ENCODE results near the gene CFAP77. TPM values are rescaled to one million over a fixed set of nuclear protein-coding genes. Genes with fewer than 3 reads are reported as not detected.

The CFAP77 gene
- total and polyA plus RNA-seq, 2 of the 4 experiments (the other 2 are of a cell fraction): not detected

DNA sequence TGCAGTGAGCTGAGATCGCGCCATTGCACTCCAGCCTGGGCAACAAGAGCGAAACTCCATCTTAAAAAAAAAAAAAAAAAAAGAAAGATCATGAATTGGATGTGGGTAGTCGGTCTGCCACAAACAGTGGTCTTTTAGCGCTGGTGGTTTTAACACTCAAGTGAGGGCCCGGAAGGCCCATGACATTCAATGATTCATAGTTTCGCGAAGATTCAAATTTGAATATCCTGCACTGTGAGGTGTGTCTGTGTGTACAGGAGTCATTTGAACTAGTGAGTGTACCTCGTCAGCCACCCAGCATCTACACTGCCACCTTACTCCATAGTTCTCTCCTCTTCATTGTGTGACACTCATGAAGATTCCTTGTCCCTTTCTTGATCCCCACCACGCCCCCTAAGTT is 41.3 kb downstream of the CFAP77 start:
- Histone ChIP-seq H4K5ac (ENCODE audit: low read depth, low read length) (no peak overlapping the region), H3K23ac (ENCODE audit: low read depth, low read length) (no peak overlapping the region), H3K14ac (replicated peaks; ENCODE audit: low read depth, low read length) (no peak overlapping the region), H2AFZ (replicated peaks; ENCODE audit: low read length, poor library complexity) (no peak overlapping the region), H2BK120ac (ENCODE audit: low read depth, low read length) (no peak overlapping the region), H2BK20ac (ENCODE audit: low read depth, low read length) (no peak overlapping the region), H3K27me3 (ENCODE audit: control insufficient read depth, insufficient read depth, low read length) (peaks cover 31% of the 10 kb centered on the region), H3K9ac (ENCODE audit: low read depth, low read length) (no peak overlapping the region), H3K9me1 (ENCODE audit: insufficient read depth, low read length) (no peaks in the 10 kb centered on the region), H4K8ac (ENCODE audit: low read depth in 2 of 2, low read length in 2 of 2) (no peak overlapping the region), H4K91ac (ENCODE audit: insufficient read depth, low read depth, low read length) (no peak overlapping the region), H2AK9ac (replicated peaks; ENCODE audit: low read depth, low read length, poor library complexity) (no peak overlapping the region), H3K4me1 (ENCODE audit: control insufficient read depth, insufficient read depth, low read length) (no peaks in the 10 kb centered on the region), H3K18ac (ENCODE audit: low read depth, low read length) (no peak overlapping the region), H3K36me3 (ENCODE audit: control insufficient read depth, insufficient read depth, low read length) (no peaks in the 10 kb centered on the region), H3K4me3 (ENCODE audit: insufficient read depth, low read depth, low read length) (no peak overlapping the region), H2BK5ac (ENCODE audit: low read depth, low read length, poor library complexity, severe bottlenecking) (no peak overlapping the region), H3K4ac (ENCODE audit: low read depth, low read length) (no peak overlapping the region), H3K56ac (ENCODE audit: extremely low read depth, insufficient read depth, low read length) (no peak overlapping the region), H3K9me3 (ENCODE audit: control insufficient read depth, insufficient read depth, low read length) (no peaks in the 10 kb centered on the region), H3K4me2 (ENCODE audit: low read depth, low read length) (no peak overlapping the region), H2BK15ac (ENCODE audit: low read depth, low read length) (no peak overlapping the region), H4K20me1 (ENCODE audit: insufficient read depth, low read length) (no peaks in the 10 kb centered on the region), H3K79me1 (ENCODE audit: low read depth in 1 of 2, low read length in 2 of 2) (no peaks in the 10 kb centered on the region), H3K27ac (ENCODE audit: insufficient read depth, low read length) (no peak overlapping the region), H2AK5ac (ENCODE audit: low read depth, low read length) (no peak overlapping the region)
- DNase-seq (no peak), ATAC-seq (ENCODE audit: low read depth) (no peak)
- in situ Hi-C loops (cut with MboI; ENCODE audit: low sequenced_read_pairs): no loop called here
- WGBS, 2 experiments (ENCODE audit: extremely low coverage in 2 of 2, insufficient read length in 1 of 2): no CpG with 5 or more reads among the region's 10 CpGs
- dilution Hi-C loops (cut with HindIII; ENCODE audit: low sequenced_read_pairs, unreplicated experiment): no loop called here
- POLR2A ChIA-PET (ENCODE audit: unreplicated experiment): interaction anchor here (0.6 kb wide), 1 partner anchor 26 kb away, joined by 5 read pairs; no protein-coding TSS in a partner anchor
- BruUV-seq (replicated peaks): no TSS peak
- intact Hi-C loops (cut with micrococcal nuclease): no loop called here
- CTCF ChIA-PET: no interaction called here
- no peak for TF ChIP-seq MXI1 (IDR thresholded peaks at IDR 0.05; ENCODE audit: borderline replicate concordance, low read depth, low read length)
- no peak for TF ChIP-seq FOS (IDR thresholded peaks at IDR 0.05; ENCODE audit: low read depth, low read length)
- TF ChIP-seq, protein P1, sequence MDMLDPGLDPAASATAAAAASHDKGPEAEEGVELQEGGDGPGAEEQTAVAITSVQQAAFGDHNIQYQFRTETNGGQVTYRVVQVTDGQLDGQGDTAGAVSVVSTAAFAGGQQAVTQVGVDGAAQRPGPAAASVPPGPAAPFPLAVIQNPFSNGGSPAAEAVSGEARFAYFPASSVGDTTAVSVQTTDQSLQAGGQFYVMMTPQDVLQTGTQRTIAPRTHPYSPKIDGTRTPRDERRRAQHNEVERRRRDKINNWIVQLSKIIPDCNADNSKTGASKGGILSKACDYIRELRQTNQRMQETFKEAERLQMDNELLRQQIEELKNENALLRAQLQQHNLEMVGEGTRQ (IDR thresholded peaks at IDR 0.05; ENCODE audit: low read depth, low read length): no peak
- no peak for TF ChIP-seq MAZ (IDR thresholded peaks at IDR 0.05; ENCODE audit: borderline replicate concordance, low read depth, low read length)
- TF ChIP-seq, protein P2, sequence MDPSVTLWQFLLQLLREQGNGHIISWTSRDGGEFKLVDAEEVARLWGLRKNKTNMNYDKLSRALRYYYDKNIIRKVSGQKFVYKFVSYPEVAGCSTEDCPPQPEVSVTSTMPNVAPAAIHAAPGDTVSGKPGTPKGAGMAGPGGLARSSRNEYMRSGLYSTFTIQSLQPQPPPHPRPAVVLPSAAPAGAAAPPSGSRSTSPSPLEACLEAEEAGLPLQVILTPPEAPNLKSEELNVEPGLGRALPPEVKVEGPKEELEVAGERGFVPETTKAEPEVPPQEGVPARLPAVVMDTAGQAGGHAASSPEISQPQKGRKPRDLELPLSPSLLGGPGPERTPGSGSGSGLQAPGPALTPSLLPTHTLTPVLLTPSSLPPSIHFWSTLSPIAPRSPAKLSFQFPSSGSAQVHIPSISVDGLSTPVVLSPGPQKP (IDR thresholded peaks at IDR 0.05; ENCODE audit: borderline replicate concordance, low read depth, low read length): no peak
- no peak for TF ChIP-seq CHD1 (IDR thresholded peaks at IDR 0.05; ENCODE audit: low read depth, low read length)
